Mucosa of stomach (tissue), 1 donor: Measurements from ENCODE around the gene DISP2.

Source experiments
- H3K27me3 ChIP-seq: one replicate; pipeline ENCODE4 v1.7.0; 2013; ENCODE audit warnings: mild to moderate bottlenecking, low read length; ENCODE audit not compliant: control insufficient read depth, insufficient read depth
- H3K36me3 ChIP-seq: one replicate; pipeline ENCODE4 v1.7.0; 2013; ENCODE audit warnings: low read length; ENCODE audit not compliant: control insufficient read depth, insufficient read depth
- H3K4me1 ChIP-seq: one replicate; pipeline ENCODE4 v1.7.0; 2013; ENCODE audit warnings: mild to moderate bottlenecking, low read length; ENCODE audit not compliant: control insufficient read depth, insufficient read depth
- H3K4me3 ChIP-seq: one replicate; pipeline ENCODE4 v1.7.0; 2013; ENCODE audit warnings: low read length
- H3K9ac ChIP-seq: one replicate; pipeline ENCODE4 v1.7.0; 2013; ENCODE audit warnings: mild to moderate bottlenecking, low read length, moderate library complexity
- H3K9me3 ChIP-seq: one replicate; pipeline ENCODE4 v1.7.0; 2013; ENCODE audit warnings: mild to moderate bottlenecking, low read length, moderate library complexity; ENCODE audit not compliant: control insufficient read depth
- donor health status: Pancreatic carcinoma.

DISP2 gene

GRCh38 chr15:40338921-40339620 is 18.9 kb upstream of the DISP2 start:
- Histone ChIP-seq H3K36me3 (no peaks in the 10 kb centered on the region), H3K9ac (peak overlapping the region; percentile 64), H3K4me3 (no peak overlapping the region), H3K9me3 (no peaks in the 10 kb centered on the region), H3K27me3 (no peaks in the 10 kb centered on the region), H3K4me1 (peaks cover 65% of the 10 kb centered on the region)

- Histone ChIP-seq H3K27me3 (no peaks in the 10 kb centered on the region), H3K4me3 (peak overlapping the region; percentile 33), H3K9me3 (no peaks in the 10 kb centered on the region), H3K4me1 (peaks cover 70% of the 10 kb centered on the region), H3K36me3 (no peaks in the 10 kb centered on the region), H3K9ac (peak overlapping the region; percentile 64)
Observed at GRCh38 chr15:40339621-40339945, 18.4 kb upstream of the DISP2 start.

- H3K4me3 ChIP-seq, result peak overlapping the region; percentile 33
- H3K4me1 ChIP-seq, result peaks cover 76% of the 10 kb centered on the region
- peak overlapping the region; percentile 64 for H3K9ac ChIP-seq
- no peaks in the 10 kb centered on the region for H3K27me3 ChIP-seq
- no peaks in the 10 kb centered on the region for H3K36me3 ChIP-seq
- no peaks in the 10 kb centered on the region for H3K9me3 ChIP-seq
Observed at GRCh38 chr15:40340038-40340739, 17.8 kb upstream of the DISP2 start.

- Histone ChIP-seq H3K4me3 (peak within 1 kb of the TSS; percentile 33), H3K9me3 (no peaks in the 10 kb centered on the region), H3K9ac (peak within 1 kb of the TSS; percentile 64), H3K4me1 (peaks cover 83% of the 10 kb centered on the region), H3K36me3 (no peaks in the 10 kb centered on the region), H3K27me3 (no peaks in the 10 kb centered on the region)
Observed at GRCh38 chr15:40340740-40341400, 17.1 kb upstream of the DISP2 start, which contains the start of gene CCDC9B. Gene CCDC9B (minus strand): TSS chr15:40340939. CDS start chr15:40340819, 120 bp downstream.

- H3K9ac ChIP-seq, result peak overlapping the region; percentile 35
- peaks cover 95% of the 10 kb centered on the region for H3K4me1 ChIP-seq
Observed at GRCh38 chr15:40342416-40343320, 15.4 kb upstream of the DISP2 start.

GRCh38 chr15:40343512-40343911 is 14.5 kb upstream of the DISP2 start:
- H3K27me3 ChIP-seq, result no peaks in the 10 kb centered on the region
- no peaks in the 10 kb centered on the region for H3K9me3 ChIP-seq
- peaks cover 95% of the 10 kb centered on the region for H3K4me1 ChIP-seq
- peak overlapping the region; percentile 35 for H3K9ac ChIP-seq
- H3K4me3 ChIP-seq, result no peak overlapping the region
- H3K36me3 ChIP-seq, result no peaks in the 10 kb centered on the region

More at GRCh38 chr15:40342416-40343320, 15.4 kb upstream of the DISP2 start:
- Histone ChIP-seq H3K27me3 (no peaks in the 10 kb centered on the region), H3K4me3 (no peak overlapping the region), H3K9me3 (no peaks in the 10 kb centered on the region), H3K36me3 (no peaks in the 10 kb centered on the region)

GRCh38 chr15:40344217-40344616 is 13.8 kb upstream of the DISP2 start:
- Histone ChIP-seq H3K27me3 (no peaks in the 10 kb centered on the region), H3K9me3 (no peaks in the 10 kb centered on the region), H3K36me3 (no peaks in the 10 kb centered on the region), H3K4me1 (peaks cover 95% of the 10 kb centered on the region), H3K4me3 (no peak overlapping the region), H3K9ac (no peak overlapping the region)

- Histone ChIP-seq H3K9ac (peak overlapping the region; percentile 31), H3K27me3 (no peaks in the 10 kb centered on the region), H3K4me1 (peaks cover 95% of the 10 kb centered on the region), H3K36me3 (no peaks in the 10 kb centered on the region), H3K9me3 (no peaks in the 10 kb centered on the region), H3K4me3 (peak overlapping the region; percentile 9)
Observed at GRCh38 chr15:40344631-40345120, 13.3 kb upstream of the DISP2 start.

- peaks cover 95% of the 10 kb centered on the region for H3K4me1 ChIP-seq
- H3K9ac ChIP-seq, result peak overlapping the region; percentile 31
Observed at GRCh38 chr15:40345225-40345866, 12.7 kb upstream of the DISP2 start.

GRCh38 chr15:40345867-40346578 is 12.0 kb upstream of the DISP2 start:
- Histone ChIP-seq H3K27me3 (no peaks in the 10 kb centered on the region), H3K36me3 (no peaks in the 10 kb centered on the region), H3K4me1 (peaks cover 91% of the 10 kb centered on the region), H3K4me3 (peak overlapping the region; percentile 18), H3K9me3 (no peaks in the 10 kb centered on the region), H3K9ac (peak overlapping the region; percentile 71)

More at GRCh38 chr15:40345225-40345866, 12.7 kb upstream of the DISP2 start:
- Histone ChIP-seq H3K27me3 (no peaks in the 10 kb centered on the region), H3K36me3 (no peaks in the 10 kb centered on the region), H3K4me3 (peak overlapping the region; percentile 9), H3K9me3 (no peaks in the 10 kb centered on the region)
